Breast epithelium (tissue), 4 donors: ENCODE results near the gene KCNK15. TPM values are rescaled to one million over a fixed set of nuclear protein-coding genes. Genes with fewer than 3 reads are reported as not detected.

Source experiments
- DNase-seq, 2 donors: peaks; one replicate each; pipeline ENCODE4 v3.0.0-alpha.2; 2019; ENCODE audit warnings: low spot score in 2 of 2
- H3K27ac ChIP-seq, 2 donors: fragments of 200-600 bp; sonication (generic) in 1 of 2; one replicate each; pipeline ENCODE4 v1.5.1; 2016 to 2019; ENCODE audit warnings: mild to moderate bottlenecking in 1 of 2
- H3K27me3 ChIP-seq, 2 donors: fragments of 200-600 bp; sonication (generic) in 1 of 2; one replicate each; pipeline versions ENCODE4 v1.5.1 to v1.6.0; 2017 to 2019; ENCODE audit warnings: control low read depth in 1 of 2, mild to moderate bottlenecking in 1 of 2
- H3K36me3 ChIP-seq: fragments of 200-600 bp; one replicate; pipeline ENCODE4 v1.5.1; 2019
- H3K4me1 ChIP-seq, 2 donors: fragments of 200-600 bp; sonication (generic); one replicate each; pipeline ENCODE4 v1.5.1; 2016 to 2019; ENCODE audit warnings: control low read depth in 1 of 2
- H3K4me3 ChIP-seq, 3 donors: fragments of 200-600 bp; sonication (generic); 1 replicate in 2 of 3; 2 replicates in 1 of 3; pipeline ENCODE4 v1.5.1; 2016 to 2019; ENCODE audit warnings: mild to moderate bottlenecking in 3 of 3, moderate library complexity in 2 of 3
- H3K9me3 ChIP-seq, 2 donors: fragments of 200-600 bp; sonication (generic) in 1 of 2; one replicate each; pipeline ENCODE4 v1.5.1; 2016 to 2019; ENCODE audit warnings: control low read depth in 1 of 2
- CTCF ChIP-seq, 3 donors: fragments of 450-650 bp; IDR thresholded peaks; one replicate each; pipeline ENCODE4 v1.5.1; 2016 to 2017; ENCODE audit warnings: antibody characterized with exemption in 3 of 3, mild to moderate bottlenecking in 3 of 3, moderate library complexity in 3 of 3
- POLR2A ChIP-seq: fragments of 450-650 bp; IDR thresholded peaks from one replicate; pipeline ENCODE4 v1.6.1; 2016; ENCODE audit warnings: antibody characterized with exemption, mild to moderate bottlenecking, moderate library complexity
- POLR2AphosphoS5 ChIP-seq, 3 donors: sonication (generic); formaldehyde crosslinking; IDR thresholded peaks; one replicate each; pipeline ENCODE4 v1.6.1; 2017; ENCODE audit warnings: antibody characterized with exemption in 3 of 3
- intact Hi-C: fragments of 100-400 bp; cut with DNase I; formaldehyde crosslinking; loops from one replicate; pipeline ENCODE4 v1.15.1; 2023; ENCODE audit warnings: low total_unique reads
- total RNA-seq, 3 donors: library from RNA; depleted of rRNA; stranded (reverse); fragments of >200 nt; gene quantifications; one replicate each; pipeline ENCODE4 v1.1.0, GENCODE V29; 2016

The KCNK15 gene
- total RNA-seq, 3 donors from 2014 or later, result 5.0 to 7.3 (median 5.6) TPM

GRCh38 chr20:44770484-44771171, 25.0 kb downstream of the KCNK15 start:
- intact Hi-C loops, result no loop called here
- peaks cover 0 to 61% of the 10 kb centered on the region in 2 donors for H3K27me3 ChIP-seq
- TF ChIP-seq POLR2A (no peak), POLR2AphosphoS5 (IDR thresholded peaks at IDR 0.05) (no peak), CTCF (IDR thresholded peaks at IDR 0.05) (no peak)

GRCh38 chr20:44771172-44771535, 25.5 kb downstream of the KCNK15 start:
- TF ChIP-seq POLR2AphosphoS5 (IDR thresholded peaks at IDR 0.05) (no peak), CTCF (IDR thresholded peaks at IDR 0.05) (no peak), POLR2A (no peak)
- Histone ChIP-seq H3K27me3 (peaks cover 0 to 65% of the 10 kb centered on the region in 2 donors), H3K36me3 (no peaks in the 10 kb centered on the region), H3K4me3 (no peak overlapping the region), H3K4me1 (no peaks in the 10 kb centered on the region), H3K9me3 (no peaks in the 10 kb centered on the region), H3K27ac (no peak overlapping the region)
- intact Hi-C loops, result no loop called here
- DNase-seq, result no peak

More at GRCh38 chr20:44770484-44771171, 25.0 kb downstream of the KCNK15 start:
- no peak overlapping the region for H3K4me3 ChIP-seq
- H3K27ac ChIP-seq, result no peak overlapping the region
- no peaks in the 10 kb centered on the region for H3K9me3 ChIP-seq
- no peak for DNase-seq
- no peaks in the 10 kb centered on the region for H3K36me3 ChIP-seq
- no peaks in the 10 kb centered on the region for H3K4me1 ChIP-seq

DNA sequence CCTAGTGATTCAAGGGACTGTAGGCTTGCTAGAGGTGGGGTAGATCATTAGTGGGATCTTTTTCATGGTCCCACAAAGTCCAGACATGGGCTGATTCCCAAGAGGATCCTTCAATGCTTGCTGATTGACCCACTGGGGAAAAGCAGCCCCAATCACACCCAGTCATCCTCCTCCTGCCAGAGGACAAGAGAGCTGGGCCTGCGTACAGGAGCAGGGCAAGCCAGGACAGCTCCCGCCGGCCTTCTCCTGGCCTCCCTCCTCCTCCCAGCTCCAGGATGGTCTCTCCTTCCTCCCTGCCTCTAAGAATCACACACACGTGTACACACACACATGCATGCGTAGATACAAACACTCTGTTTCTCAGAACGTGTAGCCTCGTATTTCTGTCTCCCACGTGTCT, 27.0 kb downstream of the KCNK15 start:
- H3K4me3 ChIP-seq, result no peak overlapping the region
- no peak for DNase-seq
- no peak overlapping the region for H3K27ac ChIP-seq
- H3K27me3 ChIP-seq, result peaks cover 0 to 71% of the 10 kb centered on the region in 2 donors
- H3K36me3 ChIP-seq, result no peaks in the 10 kb centered on the region
- no peaks in the 10 kb centered on the region for H3K9me3 ChIP-seq
- intact Hi-C loops, result no loop called here
- no peaks in the 10 kb centered on the region for H3K4me1 ChIP-seq
- TF ChIP-seq POLR2A (no peak), CTCF (IDR thresholded peaks at IDR 0.05) (no peak), POLR2AphosphoS5 (IDR thresholded peaks at IDR 0.05) (no peak)

GRCh38 chr20:44773070-44773829, 27.6 kb downstream of the KCNK15 start:
- Histone ChIP-seq H3K27me3 (peaks cover 0 to 71% of the 10 kb centered on the region in 2 donors), H3K9me3 (no peaks in the 10 kb centered on the region), H3K36me3 (no peaks in the 10 kb centered on the region), H3K27ac (no peak overlapping the region), H3K4me3 (no peak overlapping the region), H3K4me1 (no peaks in the 10 kb centered on the region)
- no peak for DNase-seq
- TF ChIP-seq POLR2AphosphoS5 (IDR thresholded peaks at IDR 0.05), result no peak
- no peak for TF ChIP-seq CTCF (IDR thresholded peaks at IDR 0.05)
- no peak for TF ChIP-seq POLR2A
- intact Hi-C loops, result no loop called here

DNA sequence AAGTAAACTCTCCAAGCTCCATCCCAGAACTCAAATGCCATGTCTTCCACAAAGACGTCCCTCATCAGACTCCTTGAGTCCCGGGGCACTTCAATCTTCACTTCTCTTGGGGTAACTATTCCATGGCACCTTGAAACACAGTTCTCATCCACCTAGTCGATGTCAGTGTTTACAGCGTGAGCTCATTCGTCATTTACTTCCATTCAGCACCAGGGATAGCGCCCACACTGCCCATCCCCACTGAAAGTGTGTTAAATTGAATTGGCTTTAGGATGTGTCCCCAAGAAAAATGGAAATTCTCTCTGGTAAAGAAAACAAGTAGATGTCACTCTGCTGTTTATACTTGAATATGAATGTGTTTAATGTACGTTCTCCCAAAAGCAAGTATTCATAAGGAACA, 31.3 kb downstream of the KCNK15 start:
- Histone ChIP-seq H3K27me3 (peaks cover 0 to 46% of the 10 kb centered on the region in 2 donors), H3K9me3 (no peaks in the 10 kb centered on the region), H3K36me3 (no peaks in the 10 kb centered on the region), H3K27ac (no peak overlapping the region), H3K4me1 (no peaks in the 10 kb centered on the region), H3K4me3 (no peak overlapping the region)
- intact Hi-C loops, result no loop called here
- DNase-seq, result no peak
- TF ChIP-seq CTCF (IDR thresholded peaks at IDR 0.05) (no peak), POLR2AphosphoS5 (IDR thresholded peaks at IDR 0.05) (no peak), POLR2A (no peak)
